Keratinocyte (primary cell): Measurements from ENCODE around the gene CRABP1. TPM values are rescaled to one million over a fixed set of nuclear protein-coding genes. Genes with fewer than 3 reads are reported as not detected.

ENCODE experiments used
- DNase-seq: peaks from one replicate; pipeline ENCODE4 v3.0.0-alpha.2; 2011; ENCODE audit warnings: low read depth, missing footprints, low spot score
- FAIRE-seq: peaks from 2 replicates; lab custom pipeline; 2011; peaks lifted over from hg19 to GRCh38; lab: Jason Lieb, UNC
- H2AFZ ChIP-seq: 2 replicates; pipeline ENCODE4 v1.6.0; 2012; ENCODE audit warnings: low read length, control low read depth, inconsistent platforms; ENCODE audit not compliant: control insufficient read depth
- H3K27ac ChIP-seq: 2 replicates; pipeline ENCODE4 v1.5.1; 2011; ENCODE audit warnings: low read length; ENCODE audit not compliant: control insufficient read depth, insufficient read depth
- H3K27me3 ChIP-seq: 3 replicates; pipeline ENCODE4 v1.6.0; 2011; ENCODE audit warnings: low read length; ENCODE audit not compliant: control insufficient read depth, insufficient read depth; ENCODE audit errors: extremely low read depth
- H3K36me3 ChIP-seq, 2 experiments: 2 replicates in 1 of 2; 3 replicates in 1 of 2; pipeline ENCODE4 v1.5.1; 2011; ENCODE audit warnings: low read length in 2 of 2, mild to moderate bottlenecking in 1 of 2; ENCODE audit not compliant: control insufficient read depth in 2 of 2, insufficient read depth in 2 of 2; ENCODE audit errors: extremely low read depth in 1 of 2
- H3K4me1 ChIP-seq: 3 replicates; pipeline ENCODE4 v1.5.1; 2011; ENCODE audit warnings: low read length; ENCODE audit not compliant: control insufficient read depth, insufficient read depth; ENCODE audit errors: extremely low read depth
- H3K4me2 ChIP-seq: 3 replicates; pipeline ENCODE4 v1.6.0; 2011; ENCODE audit warnings: low read depth, low read length; ENCODE audit not compliant: control insufficient read depth, insufficient read depth; ENCODE audit errors: extremely low read depth
- H3K4me3 ChIP-seq, 3 experiments: fragments of 200-600 bp in 1 of 3; sonication (generic) in 1 of 3; 2 replicates in 2 of 3; 3 replicates in 1 of 3; pipeline ENCODE4 v1.5.1; 2011 to 2016; ENCODE audit warnings: low read length in 3 of 3, mild to moderate bottlenecking in 3 of 3, control low read depth in 2 of 3, inconsistent platforms in 1 of 3, low read depth in 1 of 3, mixed read lengths in 1 of 3, mixed run types in 1 of 3, moderate library complexity in 1 of 3; ENCODE audit not compliant: control insufficient read depth in 2 of 3, insufficient read depth in 2 of 3; ENCODE audit errors: extremely low read depth in 1 of 3
- H3K79me2 ChIP-seq: 2 replicates; pipeline ENCODE4 v1.6.0; 2012; ENCODE audit warnings: low read length; ENCODE audit not compliant: control insufficient read depth, insufficient read depth
- H3K9ac ChIP-seq: 3 replicates; pipeline ENCODE4 v1.6.0; 2011; ENCODE audit warnings: low read length; ENCODE audit not compliant: control insufficient read depth, insufficient read depth; ENCODE audit errors: extremely low read depth
- H3K9me1 ChIP-seq: 3 replicates; pipeline ENCODE4 v1.6.0; 2011; ENCODE audit warnings: low read length; ENCODE audit not compliant: control insufficient read depth, insufficient read depth; ENCODE audit errors: extremely low read depth
- H3K9me3 ChIP-seq: 2 replicates; pipeline ENCODE4 v1.5.1; 2012; ENCODE audit warnings: low read depth, low read length; ENCODE audit not compliant: control insufficient read depth
- H4K20me1 ChIP-seq: 3 replicates; pipeline ENCODE4 v1.6.0; 2011; ENCODE audit warnings: low read length; ENCODE audit not compliant: control insufficient read depth, insufficient read depth; ENCODE audit errors: extremely low read depth
- EZH2 ChIP-seq: IDR thresholded peaks from one replicate; pipeline ENCODE4 v1.6.1; 2012; ENCODE audit warnings: inconsistent platforms, mild to moderate bottlenecking, low read length, moderate library complexity
- dilution Hi-C: fragments of 300-500 bp; cut with MboI; formaldehyde crosslinking; loops from one replicate; pipeline ENCODE4 v1.7.0; 2020; ENCODE audit warnings: low sequenced_read_pairs; ENCODE audit not compliant: extremely low pct_ligation_motif_present
- polyA plus RNA-seq, 5 experiments: library from polyadenylated mRNA; depleted of rRNA in 3 of 5; stranded (reverse) in 3 of 5; stranded (forward) in 1 of 5; unstranded in 1 of 5; fragments of >200 nt; gene quantifications; 1 replicate in 1 of 5; 2 replicates in 3 of 5; 3 replicates in 1 of 5; pipeline versions ENCODE4 v1.2.1 to v1.2.3, GENCODE V29; 2011 to 2012; ENCODE audit warnings: missing spikeins in 2 of 5, low read depth in 1 of 5, low replicate concordance in 1 of 5
- TF ChIP-seq, protein P1 (sequence below), 3 experiments: IDR thresholded peaks in 1 of 3; conservative IDR thresholded peaks in 1 of 3; optimal IDR thresholded peaks in 1 of 3; 2 replicates in 2 of 3; 3 replicates in 1 of 3; pipeline versions ENCODE3 to v1.5.1; 2011; ENCODE audit warnings: low read length in 3 of 3, mild to moderate bottlenecking in 3 of 3, moderate library complexity in 2 of 3, control low read depth in 1 of 3, inconsistent platforms in 1 of 3; ENCODE audit not compliant: insufficient read depth in 2 of 3; ENCODE audit errors: extremely low read depth in 1 of 3

The CRABP1 gene
- polyA plus RNA-seq, 1 donor (not counting 4 experiments of a cell fraction or from before 2014, with no cell fraction given), result not detected

DNA sequence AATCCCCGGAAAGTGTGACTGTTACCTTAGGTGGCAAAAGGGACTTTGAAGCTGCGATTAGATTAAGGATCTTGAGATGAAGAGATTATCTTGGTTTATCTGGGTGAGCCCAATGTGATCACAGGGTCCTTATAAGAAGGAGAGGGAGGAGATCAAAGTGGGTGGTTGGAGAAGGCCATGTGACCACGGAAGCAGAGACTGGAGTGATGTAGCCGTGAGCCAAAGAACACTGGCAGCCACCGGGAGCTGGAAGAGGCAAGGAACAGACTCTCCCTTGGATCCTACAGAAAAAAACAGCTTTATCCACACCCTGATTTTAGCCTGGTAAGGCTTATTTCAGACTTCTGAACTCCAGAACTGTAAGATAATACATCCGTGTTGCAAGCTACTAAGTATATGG, 29.9 kb downstream of the CRABP1 start:
- no peak for TF ChIP-seq EZH2
- TF ChIP-seq, protein P1, sequence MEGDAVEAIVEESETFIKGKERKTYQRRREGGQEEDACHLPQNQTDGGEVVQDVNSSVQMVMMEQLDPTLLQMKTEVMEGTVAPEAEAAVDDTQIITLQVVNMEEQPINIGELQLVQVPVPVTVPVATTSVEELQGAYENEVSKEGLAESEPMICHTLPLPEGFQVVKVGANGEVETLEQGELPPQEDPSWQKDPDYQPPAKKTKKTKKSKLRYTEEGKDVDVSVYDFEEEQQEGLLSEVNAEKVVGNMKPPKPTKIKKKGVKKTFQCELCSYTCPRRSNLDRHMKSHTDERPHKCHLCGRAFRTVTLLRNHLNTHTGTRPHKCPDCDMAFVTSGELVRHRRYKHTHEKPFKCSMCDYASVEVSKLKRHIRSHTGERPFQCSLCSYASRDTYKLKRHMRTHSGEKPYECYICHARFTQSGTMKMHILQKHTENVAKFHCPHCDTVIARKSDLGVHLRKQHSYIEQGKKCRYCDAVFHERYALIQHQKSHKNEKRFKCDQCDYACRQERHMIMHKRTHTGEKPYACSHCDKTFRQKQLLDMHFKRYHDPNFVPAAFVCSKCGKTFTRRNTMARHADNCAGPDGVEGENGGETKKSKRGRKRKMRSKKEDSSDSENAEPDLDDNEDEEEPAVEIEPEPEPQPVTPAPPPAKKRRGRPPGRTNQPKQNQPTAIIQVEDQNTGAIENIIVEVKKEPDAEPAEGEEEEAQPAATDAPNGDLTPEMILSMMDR (optimal IDR thresholded peaks at IDR 0.05 in 1 of 3, IDR thresholded peaks at IDR 0.05 in 1 of 3, conservative IDR thresholded peaks at IDR 0.05 in 1 of 3; ENCODE audit: extremely low read depth in 1 of 3, insufficient read depth in 2 of 3, low read length in 3 of 3), result no peak
- Histone ChIP-seq H3K79me2 (no peaks in the 10 kb centered on the region), H3K9me1 (no peaks in the 10 kb centered on the region), H4K20me1 (no peaks in the 10 kb centered on the region), H3K4me1 (peaks cover 8% of the 10 kb centered on the region), H3K27me3 (no peaks in the 10 kb centered on the region), H3K27ac (no peak overlapping the region), H3K36me3 (no peaks in the 10 kb centered on the region), H3K4me2 (no peak overlapping the region), H3K9me3 (no peaks in the 10 kb centered on the region), H3K9ac (no peak overlapping the region), H2AFZ (no peak overlapping the region), H3K4me3 (no peak overlapping the region)
- FAIRE-seq (no peak), DNase-seq (no peak)
- dilution Hi-C loops, result no loop called here

DNA sequence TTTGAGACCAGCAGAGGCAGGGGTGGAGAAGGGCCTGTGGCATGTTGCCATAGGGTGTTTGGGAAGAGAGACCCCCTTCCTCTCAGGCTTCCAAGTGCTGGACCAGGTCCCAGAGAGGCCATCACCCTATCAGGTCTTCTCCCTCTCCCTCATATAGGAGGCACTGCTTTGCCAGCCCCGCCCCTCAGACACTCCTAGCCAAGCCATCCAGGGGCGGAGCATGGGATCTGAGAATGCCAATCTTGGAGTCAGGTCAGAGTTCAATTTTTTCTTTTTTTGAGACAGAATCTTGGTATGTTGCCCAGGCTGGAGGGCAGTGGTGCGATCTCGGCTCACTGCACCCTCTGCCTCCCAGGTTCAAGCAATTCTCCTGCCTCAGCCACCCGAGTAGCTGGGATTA, 32.7 kb downstream of the CRABP1 start:
- no peaks in the 10 kb centered on the region for H3K9me1 ChIP-seq
- no peaks in the 10 kb centered on the region for H3K27me3 ChIP-seq
- H3K27ac ChIP-seq, result no peak overlapping the region
- dilution Hi-C loops, result no loop called here
- H3K4me3 ChIP-seq, result no peak overlapping the region
- no peak overlapping the region for H2AFZ ChIP-seq
- FAIRE-seq, result no peak
- H3K79me2 ChIP-seq, result no peaks in the 10 kb centered on the region
- H4K20me1 ChIP-seq, result no peaks in the 10 kb centered on the region
- no peak overlapping the region for H3K4me2 ChIP-seq
- TF ChIP-seq, protein P1 (optimal IDR thresholded peaks at IDR 0.05 in 1 of 3, IDR thresholded peaks at IDR 0.05 in 1 of 3, conservative IDR thresholded peaks at IDR 0.05 in 1 of 3; ENCODE audit: extremely low read depth in 1 of 3, insufficient read depth in 2 of 3, low read length in 3 of 3), result no peak
- TF ChIP-seq EZH2, result no peak
- H3K4me1 ChIP-seq, result peaks cover 14% of the 10 kb centered on the region
- no peaks in the 10 kb centered on the region for H3K36me3 ChIP-seq
- no peaks in the 10 kb centered on the region for H3K9me3 ChIP-seq
- no peak for DNase-seq
- H3K9ac ChIP-seq, result no peak overlapping the region
